ENCODE measurements around the gene COBL.

COBL gene

DNA sequence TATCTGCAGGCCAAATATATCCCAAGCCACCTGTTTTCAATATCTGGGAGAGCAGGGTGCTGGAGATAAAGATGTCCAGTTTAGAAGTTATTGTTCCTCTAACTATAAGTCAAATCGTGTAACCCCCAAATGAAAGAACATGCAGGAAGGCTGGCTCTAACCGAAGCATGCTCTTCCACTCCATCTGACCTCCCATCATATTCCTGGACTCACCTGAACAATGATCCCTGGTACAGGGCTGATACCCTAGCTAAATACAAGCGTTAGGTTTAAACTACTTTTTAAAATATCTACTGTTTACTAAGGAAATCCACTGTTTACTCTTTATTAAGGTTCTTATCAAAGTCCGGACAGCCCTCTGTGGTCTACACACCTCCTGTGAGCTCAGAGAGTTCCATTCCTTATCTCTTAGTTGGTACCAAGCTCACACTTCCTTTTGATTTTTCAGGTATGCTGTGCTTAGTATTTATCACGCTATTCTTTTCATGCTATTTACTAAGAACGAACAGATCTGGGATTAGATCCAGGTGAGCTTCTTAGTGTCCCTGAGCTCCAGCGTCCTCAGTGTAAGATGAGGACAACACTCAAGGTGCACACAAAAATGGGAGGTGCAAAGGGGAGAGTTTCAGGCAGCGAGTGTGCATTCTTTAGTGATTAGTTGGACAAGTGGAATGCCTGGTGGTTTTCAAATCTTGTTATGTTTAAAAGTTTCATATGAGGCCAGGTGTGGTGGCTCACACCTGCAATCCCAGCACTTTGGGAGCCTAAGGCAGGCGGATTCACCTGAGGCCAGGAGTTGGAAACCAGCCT, 23.6 kb upstream of the COBL start:
- H3K27ac ChIP-seq (ENCODE audit: poor library complexity, severe bottlenecking) = peak overlapping the region; percentile 73
- no peaks in the 10 kb centered on the region for H3K27me3 ChIP-seq (ENCODE audit: insufficient read depth, poor library complexity, severe bottlenecking)
- TF ChIP-seq CTCF (IDR thresholded peaks at IDR 0.05; ENCODE audit: poor library complexity, severe bottlenecking) = no peak
- H3K4me3 ChIP-seq (ENCODE audit: severe bottlenecking) = no peak overlapping the region
- H3K4me1 ChIP-seq (ENCODE audit: insufficient read depth, poor library complexity, severe bottlenecking) = peaks cover 19% of the 10 kb centered on the region
- ATAC-seq (ENCODE audit: low read depth) (peak; percentile 89), DNase-seq (ENCODE audit: low spot score) (no peak)
- peaks cover 2% of the 10 kb centered on the region for H3K9me3 ChIP-seq (ENCODE audit: severe bottlenecking)
- H3K36me3 ChIP-seq (ENCODE audit: low read depth) = no peaks in the 10 kb centered on the region

DNA sequence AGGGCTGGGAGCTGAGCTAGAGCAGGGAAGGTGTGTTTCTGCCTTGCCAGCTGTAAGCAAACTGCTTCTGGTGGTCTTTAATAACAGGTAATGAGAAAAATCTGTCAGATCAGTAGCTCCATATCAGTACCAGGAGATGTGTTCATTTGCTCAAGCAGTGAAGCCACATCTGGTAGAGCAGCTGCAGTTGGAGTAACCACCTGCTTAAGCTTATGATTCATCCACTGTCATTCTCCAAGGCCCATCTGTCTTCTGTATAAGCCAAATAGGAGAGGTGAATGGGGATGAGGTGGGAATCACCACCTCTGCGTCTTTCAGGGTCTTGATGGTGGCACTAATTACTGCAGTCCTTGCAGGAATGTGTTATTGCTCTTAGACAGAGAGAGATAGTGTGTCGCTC, 18.4 kb upstream of the COBL start:
- DNase-seq (ENCODE audit: low spot score) (no peak), ATAC-seq (ENCODE audit: low read depth) (0 out of 3 replicates have a peak, but pooled peaks have one; percentile 31)
- Histone ChIP-seq H3K4me1 (ENCODE audit: insufficient read depth, poor library complexity, severe bottlenecking) (peaks cover under 1% of the 10 kb centered on the region), H3K36me3 (ENCODE audit: low read depth) (no peaks in the 10 kb centered on the region), H3K27ac (ENCODE audit: poor library complexity, severe bottlenecking) (no peak overlapping the region), H3K4me3 (ENCODE audit: severe bottlenecking) (no peak overlapping the region), H3K9me3 (ENCODE audit: severe bottlenecking) (no peaks in the 10 kb centered on the region), H3K27me3 (ENCODE audit: insufficient read depth, poor library complexity, severe bottlenecking) (no peaks in the 10 kb centered on the region)
- TF ChIP-seq CTCF (IDR thresholded peaks at IDR 0.05; ENCODE audit: poor library complexity, severe bottlenecking) = no peak

GRCh38 chr7:51329696-51330263, 13.2 kb upstream of the COBL start:
- peaks cover 7% of the 10 kb centered on the region for H3K4me1 ChIP-seq (ENCODE audit: insufficient read depth, poor library complexity, severe bottlenecking)
- no peaks in the 10 kb centered on the region for H3K36me3 ChIP-seq (ENCODE audit: low read depth)
- no peak for TF ChIP-seq CTCF (IDR thresholded peaks at IDR 0.05; ENCODE audit: poor library complexity, severe bottlenecking)
- ATAC-seq (ENCODE audit: low read depth) (no peak), DNase-seq (ENCODE audit: low spot score) (no peak)
- H3K27me3 ChIP-seq (ENCODE audit: insufficient read depth, poor library complexity, severe bottlenecking) = no peaks in the 10 kb centered on the region
- H3K27ac ChIP-seq (ENCODE audit: poor library complexity, severe bottlenecking) = no peak overlapping the region
- H3K9me3 ChIP-seq (ENCODE audit: severe bottlenecking) = no peaks in the 10 kb centered on the region
- no peak overlapping the region for H3K4me3 ChIP-seq (ENCODE audit: severe bottlenecking)

DNA sequence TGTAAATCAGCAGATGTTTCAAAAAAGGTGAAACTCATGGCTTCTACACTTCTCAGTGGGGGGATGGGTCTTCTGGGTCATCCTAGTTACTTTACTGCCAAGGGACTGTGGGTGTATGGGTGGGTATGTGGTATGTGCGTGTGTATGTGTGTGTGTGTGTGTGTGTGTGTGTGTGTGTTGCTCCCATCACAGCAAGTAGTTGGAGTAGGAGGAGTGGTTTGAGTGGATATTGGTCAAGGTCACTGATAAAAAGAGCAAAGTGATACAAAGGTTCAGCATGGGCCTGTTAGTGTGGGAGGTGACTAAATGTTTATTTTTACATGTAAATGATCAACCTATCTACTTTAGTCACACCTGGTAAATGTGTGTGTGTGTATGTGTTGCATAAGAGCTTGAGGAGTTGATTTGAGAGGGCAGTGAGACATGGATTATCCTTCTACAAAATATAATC, 11.8 kb upstream of the COBL start:
- TF ChIP-seq CTCF (IDR thresholded peaks at IDR 0.05; ENCODE audit: poor library complexity, severe bottlenecking) = no peak
- Histone ChIP-seq H3K4me1 (ENCODE audit: insufficient read depth, poor library complexity, severe bottlenecking) (peaks cover 14% of the 10 kb centered on the region), H3K4me3 (ENCODE audit: severe bottlenecking) (no peak overlapping the region), H3K27me3 (ENCODE audit: insufficient read depth, poor library complexity, severe bottlenecking) (no peaks in the 10 kb centered on the region), H3K27ac (ENCODE audit: poor library complexity, severe bottlenecking) (no peak overlapping the region), H3K36me3 (ENCODE audit: low read depth) (no peaks in the 10 kb centered on the region), H3K9me3 (ENCODE audit: severe bottlenecking) (no peaks in the 10 kb centered on the region)
- ATAC-seq (ENCODE audit: low read depth) (no peak), DNase-seq (ENCODE audit: low spot score) (no peak)

DNA sequence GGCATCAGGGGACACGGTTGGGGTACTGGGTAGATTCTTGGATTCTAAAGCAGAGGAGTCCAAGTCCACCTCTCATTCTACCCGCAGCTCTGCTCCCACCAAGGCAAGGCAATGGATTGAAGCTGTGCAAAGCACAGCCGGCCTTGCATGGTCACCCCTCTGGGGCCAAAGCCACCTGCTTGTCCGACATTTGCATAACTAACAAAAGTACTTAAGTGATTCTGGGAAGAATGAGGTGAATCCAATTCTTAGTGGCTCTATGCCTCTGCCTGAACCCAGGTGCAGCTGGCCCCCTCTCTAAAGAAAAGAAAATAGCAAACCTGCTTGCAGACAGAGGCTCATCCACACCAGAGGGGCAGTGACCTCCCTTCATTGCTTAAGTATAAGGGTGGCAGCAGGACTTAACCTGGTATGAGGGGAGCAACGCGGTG, 10.7 kb upstream of the COBL start:
- TF ChIP-seq CTCF (IDR thresholded peaks at IDR 0.05; ENCODE audit: poor library complexity, severe bottlenecking) = no peak
- no peak overlapping the region for H3K4me3 ChIP-seq (ENCODE audit: severe bottlenecking)
- no peaks in the 10 kb centered on the region for H3K36me3 ChIP-seq (ENCODE audit: low read depth)
- no peak for ATAC-seq (ENCODE audit: low read depth)
- H3K4me1 ChIP-seq (ENCODE audit: insufficient read depth, poor library complexity, severe bottlenecking) = peaks cover 14% of the 10 kb centered on the region
- no peak for DNase-seq (ENCODE audit: low spot score)
- H3K9me3 ChIP-seq (ENCODE audit: severe bottlenecking) = no peaks in the 10 kb centered on the region
- H3K27me3 ChIP-seq (ENCODE audit: insufficient read depth, poor library complexity, severe bottlenecking) = no peaks in the 10 kb centered on the region
- H3K27ac ChIP-seq (ENCODE audit: poor library complexity, severe bottlenecking) = no peak overlapping the region
